Activated CD4-positive, alpha-beta T cell treated with anti-CD3 and anti-CD28 coated beads for 4 hours (primary cell): ENCODE results near the gene HEPACAM2.

ENCODE experiments used
- DNase-seq, 2 donors: peaks; one replicate each; pipeline ENCODE4 v3.0.0-alpha.2; 2020

Gene HEPACAM2

GRCh38 chr7:93146472-93147141 is 79.7 kb downstream of the HEPACAM2 start:
- DNase-seq: no peak

GRCh38 chr7:93146036-93146435 is 80.2 kb downstream of the HEPACAM2 start:
- DNase-seq: no peak

DNA sequence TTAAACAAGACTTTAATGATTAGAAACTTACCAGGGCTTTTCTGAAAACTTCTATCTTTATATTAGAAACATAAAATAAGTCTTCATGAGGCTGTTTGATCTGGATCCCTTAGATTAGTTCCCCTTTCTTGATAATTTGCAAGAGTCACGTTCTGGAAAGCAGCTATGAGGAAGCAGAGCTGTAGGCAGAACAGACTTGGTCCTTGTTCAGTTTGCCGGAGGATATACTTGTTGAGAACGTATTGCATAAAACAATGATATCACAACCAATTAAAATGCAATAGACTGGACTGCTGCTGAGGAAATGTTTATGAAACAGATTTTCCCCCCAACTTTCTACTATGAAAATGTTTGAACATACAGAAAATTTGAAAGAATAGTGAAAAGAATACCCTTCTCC is 80.9 kb downstream of the HEPACAM2 start:
- no peak for DNase-seq

DNA sequence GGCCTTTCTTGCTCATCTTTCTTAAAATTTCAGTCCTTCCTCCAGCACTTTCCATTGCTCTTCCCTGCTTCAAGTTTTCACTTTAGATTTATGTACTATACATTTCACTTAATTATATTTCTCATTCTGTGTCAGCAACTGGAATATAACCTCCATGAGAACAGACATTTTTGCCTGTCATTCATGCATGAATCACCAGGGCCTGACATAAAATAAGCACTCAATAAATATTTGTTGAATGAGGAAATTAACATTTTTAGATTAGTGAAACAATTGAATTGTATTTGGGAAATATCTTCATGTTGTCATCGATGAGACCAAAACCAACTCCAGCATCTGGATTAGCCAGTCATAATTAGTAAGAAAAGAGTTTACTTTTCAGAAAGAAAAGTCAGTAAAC is 84.1 kb downstream of the HEPACAM2 start:
- DNase-seq: no peak

GRCh38 chr7:93140582-93141191 is 85.6 kb downstream of the HEPACAM2 start:
- DNase-seq: no peak

DNA sequence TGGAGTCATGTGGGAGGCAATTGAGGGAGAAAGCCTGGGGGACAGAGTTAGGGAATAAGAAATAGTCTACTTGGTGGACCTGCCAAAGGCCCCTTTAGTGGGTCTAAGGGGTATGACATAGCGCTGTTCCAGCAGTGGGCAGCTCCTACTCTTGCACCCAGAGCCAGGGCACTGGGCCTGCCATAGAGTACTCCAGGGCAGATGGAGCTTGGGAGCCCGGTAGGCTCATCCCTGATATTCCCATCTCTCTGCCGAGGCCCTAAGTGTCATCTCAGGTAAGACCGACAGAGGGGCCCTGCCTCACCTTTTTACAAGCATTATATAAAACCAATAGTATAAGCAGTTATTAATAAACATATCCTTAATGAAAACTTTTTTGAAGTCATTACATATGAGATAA is 87.7 kb downstream of the HEPACAM2 start:
- DNase-seq: no peak
